Mucosa of descending colon (tissue), 3 donors: ENCODE measurements around the gene NFAM1. TPM values are rescaled to one million over a fixed set of nuclear protein-coding genes. Genes with fewer than 3 reads are reported as not detected.
A peak's percentile ranks its signal among the peaks of the same experiment; 100 is the strongest.

Experiments
- ATAC-seq: fragments of 200-7000 bp; cut with Tn5 transposase; one replicate; pipeline ENCODE4 v1.9.1; 2020; ENCODE audit warnings: mild to moderate bottlenecking, moderate library complexity
- DNase-seq, 3 donors: peaks; one replicate each; pipeline ENCODE4 v3.0.0-alpha.2; 2020
- H3K36me3 ChIP-seq: fragments of 200-600 bp; one replicate; pipeline ENCODE4 v1.8.0; 2021; ENCODE audit warnings: low read depth, mild to moderate bottlenecking
- H3K4me1 ChIP-seq: fragments of 200-600 bp; one replicate; pipeline ENCODE4 v1.8.0; 2021; ENCODE audit warnings: low read depth, mild to moderate bottlenecking
- H3K4me3 ChIP-seq: fragments of 200-600 bp; one replicate; pipeline ENCODE4 v1.8.0; 2021; ENCODE audit warnings: mild to moderate bottlenecking
- H3K9me3 ChIP-seq: fragments of 200-600 bp; one replicate; pipeline ENCODE4 v1.8.0; 2021; ENCODE audit warnings: mild to moderate bottlenecking
- intact Hi-C, 2 donors: fragments of 100-400 bp; cut with DNase I in 1 of 2; cut with micrococcal nuclease in 1 of 2; formaldehyde crosslinking; loops; one replicate each; pipeline versions ENCODE4 v1.11.0 to v1.11.1; 2022; cut with DNase I, micrococcal nuclease
- total RNA-seq, 3 donors: library from RNA; stranded (reverse); fragmentation: NEBNext Ultra II Directional in 2 of 3; extraction: Animal tissue kit (Norgen Biotek cat#: 25700) in 2 of 3; gene quantifications; one replicate each; pipeline versions ENCODE4 v1.2.1 to v1.2.4, GENCODE V29; 2021 to 2023
- TF ChIP-seq, protein P1 (sequence below): fragments of 200-600 bp; IDR thresholded peaks from one replicate; pipeline ENCODE4 v1.8.0; 2022; ENCODE audit warnings: antibody characterized with exemption, mild to moderate bottlenecking
- donor health status: DM: no; HTN: no; CAD: no; lungs with moderate emphysema.
- donor health status: DM: no; HTN: no; CAD: no.
- donor health status: DM: no; HTN: yes; CAD: no.

NFAM1 gene
- total RNA-seq, 3 donors from 2014 or later, result 0.46 to 3.1 (median 2.9) TPM

DNA sequence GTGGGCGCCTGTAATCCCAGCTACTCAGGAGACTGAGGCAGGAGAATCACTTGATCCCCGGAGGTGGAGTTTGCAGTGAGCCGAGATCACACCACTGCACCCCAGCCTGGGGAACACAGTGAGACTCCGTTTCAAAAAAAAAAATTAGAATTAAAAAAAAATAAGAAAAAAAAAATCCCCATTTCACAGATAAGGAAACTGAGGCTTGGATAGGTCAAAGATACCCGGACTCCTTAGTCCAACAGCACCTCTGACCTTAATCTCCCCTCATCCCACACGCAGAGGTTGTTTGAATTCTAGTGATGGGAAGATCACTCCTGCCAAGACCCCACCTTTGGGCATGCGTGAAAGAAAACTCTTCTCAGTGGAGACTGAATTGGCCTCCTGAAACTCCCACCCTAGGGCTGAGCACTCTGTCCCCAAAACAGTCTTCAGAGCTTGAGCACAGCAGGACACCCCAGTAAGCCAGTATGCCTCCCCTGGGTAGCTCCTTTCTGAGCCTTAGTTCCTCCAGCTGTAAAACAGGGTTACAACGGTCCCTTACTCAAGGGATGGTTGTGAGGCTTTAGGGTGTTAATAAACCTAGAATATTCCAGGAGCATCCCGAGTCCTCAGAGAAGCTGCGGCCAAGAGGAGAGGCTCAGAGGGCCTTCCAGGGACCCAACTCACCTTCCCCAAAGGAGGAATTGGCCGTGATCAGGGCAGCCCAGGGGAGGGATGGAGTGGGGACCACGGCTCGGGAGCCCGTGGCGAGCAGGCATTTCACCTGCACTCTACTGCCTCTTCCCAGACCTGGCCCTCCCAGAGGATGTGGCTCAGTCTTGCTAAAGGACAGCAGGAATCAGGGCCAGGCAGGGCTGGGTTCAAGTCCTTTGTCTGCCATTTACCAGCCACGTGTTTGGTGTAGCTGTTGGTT is 73.3 kb downstream of the NFAM1 start:
- no peaks in the 10 kb centered on the region for H3K4me1 ChIP-seq
- no peaks in the 10 kb centered on the region for H3K36me3 ChIP-seq
- H3K4me3 ChIP-seq, result no peak overlapping the region
- DNase-seq (no peak), ATAC-seq (no peak)
- H3K9me3 ChIP-seq, result no peaks in the 10 kb centered on the region
- intact Hi-C loops, result no loop called here
- TF ChIP-seq, protein P1, sequence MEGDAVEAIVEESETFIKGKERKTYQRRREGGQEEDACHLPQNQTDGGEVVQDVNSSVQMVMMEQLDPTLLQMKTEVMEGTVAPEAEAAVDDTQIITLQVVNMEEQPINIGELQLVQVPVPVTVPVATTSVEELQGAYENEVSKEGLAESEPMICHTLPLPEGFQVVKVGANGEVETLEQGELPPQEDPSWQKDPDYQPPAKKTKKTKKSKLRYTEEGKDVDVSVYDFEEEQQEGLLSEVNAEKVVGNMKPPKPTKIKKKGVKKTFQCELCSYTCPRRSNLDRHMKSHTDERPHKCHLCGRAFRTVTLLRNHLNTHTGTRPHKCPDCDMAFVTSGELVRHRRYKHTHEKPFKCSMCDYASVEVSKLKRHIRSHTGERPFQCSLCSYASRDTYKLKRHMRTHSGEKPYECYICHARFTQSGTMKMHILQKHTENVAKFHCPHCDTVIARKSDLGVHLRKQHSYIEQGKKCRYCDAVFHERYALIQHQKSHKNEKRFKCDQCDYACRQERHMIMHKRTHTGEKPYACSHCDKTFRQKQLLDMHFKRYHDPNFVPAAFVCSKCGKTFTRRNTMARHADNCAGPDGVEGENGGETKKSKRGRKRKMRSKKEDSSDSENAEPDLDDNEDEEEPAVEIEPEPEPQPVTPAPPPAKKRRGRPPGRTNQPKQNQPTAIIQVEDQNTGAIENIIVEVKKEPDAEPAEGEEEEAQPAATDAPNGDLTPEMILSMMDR, result no peak

DNA sequence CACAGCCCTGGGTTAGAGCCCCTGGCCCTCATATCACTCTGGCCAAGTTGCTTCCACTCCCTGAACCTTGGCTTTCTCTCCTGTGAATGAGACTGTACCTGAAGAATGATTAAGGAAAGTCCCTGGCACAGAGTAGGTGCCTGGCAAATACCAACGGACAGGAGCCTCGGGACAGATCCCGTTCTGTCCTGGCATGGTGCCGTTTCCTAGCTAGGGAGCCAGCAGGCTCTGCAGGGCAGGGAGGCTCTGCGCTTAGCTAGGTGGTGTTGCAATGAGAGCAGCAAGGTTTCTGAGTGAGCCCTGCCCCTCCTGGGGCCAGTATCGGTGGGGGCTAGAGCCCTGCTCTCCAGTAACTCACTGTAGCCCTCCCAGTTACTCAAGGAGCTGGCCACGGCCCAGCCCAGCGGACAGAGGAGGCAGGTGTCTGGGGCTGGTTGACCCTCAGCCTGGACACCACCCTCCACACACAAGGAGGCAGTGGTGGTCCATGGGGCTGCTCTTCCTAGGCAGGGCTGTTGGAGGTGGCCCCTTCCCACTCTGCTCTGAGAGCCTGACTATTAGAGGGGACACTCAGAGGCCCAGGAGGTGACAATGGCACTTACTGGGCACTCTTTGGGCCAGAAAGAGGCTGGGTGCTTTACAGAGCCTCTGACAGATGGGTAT is 74.4 kb downstream of the NFAM1 start:
- TF ChIP-seq, protein P1, result no peak
- no peaks in the 10 kb centered on the region for H3K36me3 ChIP-seq
- ATAC-seq, result peak; percentile 40
- intact Hi-C loops, result no loop called here
- no peaks in the 10 kb centered on the region for H3K9me3 ChIP-seq
- no peaks in the 10 kb centered on the region for H3K4me1 ChIP-seq
- DNase-seq, result no peak
- no peak overlapping the region for H3K4me3 ChIP-seq

DNA sequence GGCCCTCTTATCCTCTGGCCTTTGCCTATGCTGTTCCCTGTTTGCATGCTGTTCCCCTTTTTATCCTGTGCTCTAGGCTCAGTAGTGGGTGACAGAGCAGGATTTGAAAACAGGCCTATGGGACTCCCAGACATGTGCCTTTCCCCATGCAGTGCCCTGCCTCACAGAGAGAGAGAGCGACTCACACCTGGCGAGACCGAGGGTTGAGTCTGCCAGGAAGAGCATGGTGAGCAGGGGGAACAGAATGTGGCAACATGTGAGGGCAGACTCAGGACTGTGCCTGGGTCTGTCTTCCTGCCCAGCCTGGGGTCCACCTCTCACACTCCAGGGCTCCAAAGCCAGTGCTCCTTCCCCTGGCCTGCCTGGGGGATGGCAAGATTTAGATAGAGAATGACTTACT is 75.0 kb downstream of the NFAM1 start:
- H3K4me3 ChIP-seq, result no peak overlapping the region
- TF ChIP-seq, protein P1, result no peak
- no peaks in the 10 kb centered on the region for H3K9me3 ChIP-seq
- DNase-seq (no peak), ATAC-seq (no peak)
- H3K4me1 ChIP-seq, result no peaks in the 10 kb centered on the region
- no peaks in the 10 kb centered on the region for H3K36me3 ChIP-seq
- intact Hi-C loops, result no loop called here

DNA sequence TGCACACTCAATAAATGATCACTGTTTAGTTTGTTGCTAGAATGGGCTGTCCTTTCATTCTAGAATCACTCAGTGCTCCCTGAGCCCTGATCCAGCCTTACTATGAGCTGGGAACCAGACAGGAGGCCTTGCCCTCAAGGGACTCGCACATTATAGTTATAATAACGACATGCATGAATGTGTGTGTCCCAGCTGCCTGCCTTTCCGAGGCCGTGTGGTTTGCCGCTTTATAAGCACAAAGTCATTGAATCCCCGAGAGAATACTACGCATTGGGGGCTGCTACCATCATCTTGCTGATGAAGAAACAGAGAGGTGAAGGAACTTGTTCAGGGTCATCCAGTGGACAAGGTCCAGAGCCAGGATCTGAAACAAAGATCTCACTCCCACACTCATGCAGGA is 75.7 kb downstream of the NFAM1 start:
- intact Hi-C loops, result no loop called here
- Histone ChIP-seq H3K4me1 (no peaks in the 10 kb centered on the region), H3K9me3 (no peaks in the 10 kb centered on the region), H3K4me3 (no peak overlapping the region), H3K36me3 (no peaks in the 10 kb centered on the region)
- no peak for DNase-seq
- no peak for ATAC-seq
- TF ChIP-seq, protein P1, result no peak

DNA sequence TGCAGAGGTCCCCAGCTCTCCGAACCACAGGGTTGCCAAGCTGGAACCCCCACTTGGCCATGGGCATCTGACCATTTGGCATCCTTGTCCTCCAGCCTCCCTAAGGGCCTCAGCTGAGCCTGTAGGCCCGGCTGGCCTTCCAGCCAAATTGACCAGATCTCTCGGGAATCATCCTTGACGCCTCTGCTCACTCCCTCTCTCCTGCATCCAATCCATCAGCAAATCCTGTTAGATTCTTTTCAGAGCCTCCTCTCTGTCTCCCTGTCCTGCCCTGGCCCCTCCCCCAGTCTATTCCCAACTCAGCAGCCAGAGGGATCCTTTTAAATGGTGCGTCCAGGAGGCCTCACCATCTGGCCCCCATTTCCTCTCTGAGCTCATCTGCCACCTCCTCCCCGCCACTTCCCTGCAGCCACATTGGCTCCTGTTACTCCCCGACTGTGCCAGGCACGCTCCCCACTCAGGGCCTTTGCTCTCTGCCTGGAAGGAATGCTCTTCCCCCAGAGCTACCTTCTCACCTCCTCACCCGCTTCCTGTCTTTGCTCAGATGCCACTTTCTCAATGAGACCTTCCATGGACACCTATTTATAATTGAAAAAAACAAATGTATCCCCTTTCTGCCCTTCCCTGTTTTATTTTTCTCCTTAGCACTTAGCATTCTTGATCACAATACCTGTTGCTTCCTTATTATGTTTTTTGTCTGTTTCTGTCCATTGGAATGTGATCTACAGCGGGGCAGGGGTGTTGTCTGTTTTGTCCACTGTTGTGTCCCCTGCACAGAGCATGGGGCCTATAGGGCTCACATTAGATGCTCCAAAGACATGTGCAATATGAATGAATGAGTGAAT is 78.1 kb downstream of the NFAM1 start:
- no peaks in the 10 kb centered on the region for H3K36me3 ChIP-seq
- TF ChIP-seq, protein P1, result no peak
- H3K9me3 ChIP-seq, result no peaks in the 10 kb centered on the region
- no peak for ATAC-seq
- no peak for DNase-seq
- intact Hi-C loops, result no loop called here
- H3K4me1 ChIP-seq, result no peaks in the 10 kb centered on the region
- H3K4me3 ChIP-seq, result no peak overlapping the region
